GM12878 (cell line): Measurements from ENCODE around the gene CLK4. TPM values are rescaled to one million over a fixed set of nuclear protein-coding genes. Genes with fewer than 3 reads are reported as not detected.

Experiments
- ATAC-seq: fragments of 200-7000 bp; cut with Tn5 transposase; 3 replicates; pipeline ENCODE4 v1.9.1; 2020; ENCODE audit warnings: mild to moderate bottlenecking, moderate library complexity
- BruUV-seq: library from RNA; stranded (reverse); fragments of 400-500 nt; replicated peaks from 2 replicates; lab custom pipeline; 2021; lab: Mats Ljungman, UMichigan
- CTCF ChIA-PET: fragments of 300-600 bp; sonication (Branson Sonifier 250); formaldehyde crosslinking; extraction: SDS; loops from one replicate; lab custom pipeline; 2021; ENCODE audit warnings: inconsistent platforms; lab: Yijun Ruan, JAX
- POLR2A ChIA-PET: fragments of 350-600 bp; formaldehyde crosslinking; extraction: SDS; loops from one replicate; lab custom pipeline; 2021; ENCODE audit warnings: inconsistent platforms; lab: Charles Lee
- RAD21 ChIA-PET: fragments of 300-600 bp; sonication (Branson Sonifier 250); formaldehyde crosslinking; loops from one replicate; lab custom pipeline; 2023; ENCODE audit warnings: antibody characterized with exemption; ENCODE audit not compliant: unreplicated experiment; lab: Charles Lee
- SMC1A ChIA-PET: fragments of 300-600 bp; sonication (Branson Sonifier 250); formaldehyde crosslinking; loops from one replicate; lab custom pipeline; 2023; ENCODE audit not compliant: unreplicated experiment, uncharacterized antibody; lab: Charles Lee
- DNase-seq: peaks from one replicate; pipeline ENCODE4 v3.0.0-alpha.2; 2011; ENCODE audit warnings: low read depth, low spot score
- FAIRE-seq: peaks from 3 replicates; lab custom pipeline; 2011; peaks lifted over from hg19 to GRCh38; lab: Jason Lieb, UNC
- H2AFZ ChIP-seq: 2 replicates; pipeline ENCODE4 v1.6.0; 2011; ENCODE audit warnings: low read depth, low read length, control low read depth; ENCODE audit not compliant: control insufficient read depth
- H3K27ac ChIP-seq: 2 replicates; pipeline ENCODE4 v1.5.1; 2011; ENCODE audit warnings: control low read depth; ENCODE audit not compliant: control insufficient read depth, insufficient read depth
- H3K27me3 ChIP-seq, 2 experiments: replicated peaks in 1 of 2; 2 replicates each; pipeline versions ENCODE4 v1.6.0 to v1.6.1; 2011; ENCODE audit warnings: low read length in 1 of 2; ENCODE audit not compliant: control insufficient read depth in 2 of 2, insufficient read depth in 2 of 2
- H3K36me3 ChIP-seq, 2 experiments: 2 replicates each; pipeline ENCODE4 v1.5.1; 2011; ENCODE audit warnings: low read length in 1 of 2; ENCODE audit not compliant: control insufficient read depth in 2 of 2, insufficient read depth in 2 of 2
- H3K4me1 ChIP-seq: 2 replicates; pipeline ENCODE4 v1.6.1; 2011; ENCODE audit warnings: mild to moderate bottlenecking, low read length, moderate library complexity, mixed read lengths; ENCODE audit not compliant: control insufficient read depth, insufficient read depth
- H3K4me2 ChIP-seq: 2 replicates; pipeline ENCODE4 v1.6.0; 2011; ENCODE audit warnings: control low read depth; ENCODE audit not compliant: control insufficient read depth, insufficient read depth
- H3K4me3 ChIP-seq: fragments of 200-600 bp; sonication (generic); 2 replicates; pipeline ENCODE4 v1.5.1; 2016
- H3K79me2 ChIP-seq: 2 replicates; pipeline ENCODE4 v1.6.0; 2011; ENCODE audit warnings: low read length; ENCODE audit not compliant: control insufficient read depth, insufficient read depth
- H3K9ac ChIP-seq: 2 replicates; pipeline ENCODE4 v1.8.0; 2011; ENCODE audit warnings: low read length, control low read depth, mixed read lengths; ENCODE audit not compliant: control insufficient read depth, insufficient read depth
- H3K9me3 ChIP-seq: replicated peaks from 3 replicates; pipeline ENCODE4 v1.5.1; 2011; ENCODE audit warnings: mild to moderate bottlenecking, low read length; ENCODE audit not compliant: control insufficient read depth, insufficient read depth
- H4K20me1 ChIP-seq: 2 replicates; pipeline ENCODE4 v1.6.0; 2011; ENCODE audit not compliant: control insufficient read depth, insufficient read depth
- CREM ChIP-seq: IDR thresholded peaks from 2 replicates; pipeline ENCODE4 v1.6.1; 2014; ENCODE audit warnings: antibody characterized with exemption, low read depth
- ETV6 ChIP-seq, 2 experiments: fragments of 450-650 bp in 1 of 2; IDR thresholded peaks in 1 of 2; conservative IDR thresholded peaks in 1 of 2; 2 replicates each; pipeline ENCODE4 v1.6.1; 2014; ENCODE audit warnings: antibody characterized with exemption in 1 of 2, borderline replicate concordance in 1 of 2, low read depth in 1 of 2, mild to moderate bottlenecking in 1 of 2, moderate library complexity in 1 of 2
- GABPA ChIP-seq: IDR thresholded peaks from 2 replicates; pipeline ENCODE4 v1.6.1; 2014; ENCODE audit warnings: antibody characterized with exemption, low read depth, mild to moderate bottlenecking, inconsistent platforms
- IKZF1 ChIP-seq: fragments of 450-650 bp; conservative IDR thresholded peaks from 2 replicates; pipeline ENCODE4 v1.6.1; 2017; ENCODE audit warnings: antibody characterized with exemption, mild to moderate bottlenecking
- SMARCA5 ChIP-seq: fragments of 450-650 bp; IDR thresholded peaks from 2 replicates; pipeline ENCODE4 v1.6.1; 2017; ENCODE audit warnings: mild to moderate bottlenecking
- SMC3 ChIP-seq: IDR thresholded peaks from 2 replicates; pipeline ENCODE4 v1.6.1; 2011; ENCODE audit warnings: low read length, improper control_type of control experiment, borderline replicate concordance
- ZNF217 ChIP-seq: fragments of 450-650 bp; IDR thresholded peaks from 2 replicates; pipeline ENCODE4 v1.6.1; 2017; ENCODE audit warnings: antibody characterized with exemption, mild to moderate bottlenecking
- WGBS: methylation state at CpG from one replicate; pipeline ENCODE4 v1.1.6; 2016; ENCODE audit warnings: low lambda C conversion rate; ENCODE audit not compliant: insufficient replicate concordance, insufficient coverage; ENCODE audit errors: missing lambda C conversion rate; 5-methylcytosine and 5-hydroxymethylcytosine counted together
- in situ Hi-C: fragments of 300-500 bp; cut with MboI; formaldehyde crosslinking; loops from 9 replicates; pipeline ENCODE4 v1.14.3; 2018; ENCODE audit warnings: mixed read lengths
- intact Hi-C: fragments of 100-400 bp; cut with micrococcal nuclease; formaldehyde crosslinking; loops from one replicate; pipeline ENCODE4 v1.14.2; 2022; ENCODE audit not compliant: unreplicated experiment
- polyA plus RNA-seq, 11 experiments: library from polyadenylated mRNA; depleted of rRNA in 4 of 11; unstranded in 6 of 11; stranded (reverse) in 5 of 11; fragments of >200 nt; fragmentation: Nextera tagmentation in 4 of 11; fragmentation: Illumina TruSeq in 1 of 11; extraction: Ambion mirVana in 4 of 11; extraction: Trizol in 1 of 11; gene quantifications; 1 replicate in 1 of 11; 2 replicates in 10 of 11; pipeline versions ENCODE4 v1.2.1 to v1.2.3, GENCODE V29; 2011 to 2016; ENCODE audit warnings: inconsistent platforms in 2 of 11, missing spikeins in 2 of 11, low read depth in 1 of 11
- total RNA-seq, 4 experiments: library from RNA; depleted of rRNA in 3 of 4; stranded (reverse); fragments of >200 nt in 3 of 4; fragmentation: Illumina TruSeq in 1 of 4; extraction: Trizol in 1 of 4; gene quantifications; 2 replicates each; pipeline versions ENCODE4 v1.2.1 to v1.2.3, GENCODE V29; 2013 to 2021
- TF ChIP-seq, protein P1 (sequence below): IDR thresholded peaks from 2 replicates; pipeline ENCODE4 v1.6.1; 2012; ENCODE audit warnings: mild to moderate bottlenecking, low read depth, low read length
- TF ChIP-seq, protein P2 (sequence below): IDR thresholded peaks from 2 replicates; pipeline ENCODE4 v1.6.1; 2012; ENCODE audit warnings: improper control_type of control experiment, low read depth, low read length; ENCODE audit not compliant: insufficient replicate concordance
- TF ChIP-seq, protein P3 (sequence below): fragments of 450-650 bp; IDR thresholded peaks from 2 replicates; pipeline ENCODE4 v1.6.1; 2017; ENCODE audit warnings: low read depth, mild to moderate bottlenecking, moderate library complexity

The CLK4 gene
- total and polyA plus RNA-seq, 10 of the 15 experiments (the other 5 are each of a cell fraction or from before 2014, with no cell fraction given): 13.6 to 47.9 (median 19.1) TPM

DNA sequence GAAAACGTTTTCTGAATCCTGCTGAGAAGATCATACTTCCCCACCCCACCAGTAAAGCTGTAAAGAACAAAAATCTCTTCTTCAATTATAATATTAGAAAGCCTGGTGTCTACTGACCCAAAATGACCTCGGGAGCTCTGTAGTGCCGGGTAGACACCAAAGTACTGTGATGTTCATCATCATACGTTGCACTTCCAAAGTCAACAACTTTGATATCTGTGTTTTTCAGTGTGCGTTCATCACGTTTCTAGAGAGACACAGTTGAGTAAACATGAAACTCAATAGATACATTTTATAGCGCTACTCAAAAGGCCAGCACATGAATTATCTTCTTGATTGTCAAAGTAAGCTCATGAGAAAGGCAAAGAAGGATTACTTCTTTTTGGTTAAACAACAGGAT, 14.6 kb downstream of the CLK4 start:
- Histone ChIP-seq H3K36me3 (peaks cover 3 to 38% of the 10 kb centered on the region in 2 experiments; a peak in 2 of 4 replicates), H3K4me3 (no peak overlapping the region), H3K4me2 (no peak overlapping the region), H2AFZ (no peak overlapping the region), H3K27ac (no peak overlapping the region), H3K9me3 (no peaks in the 10 kb centered on the region; the same call in 2 of the 3 replicates), H3K9ac (no peak overlapping the region), H3K27me3 (no peaks in the 10 kb centered on the region), H3K79me2 (no peaks in the 10 kb centered on the region), H4K20me1 (no peaks in the 10 kb centered on the region), H3K4me1 (no peaks in the 10 kb centered on the region)
- 72% methylated on average over 7 of the region's 7 CpGs for WGBS
- CTCF ChIA-PET: interaction anchor here (1.5 to 2.7 kb wide), 3 partner anchors 9 to 13 kb away, joined by 5 to 11 read pairs (median 7); no protein-coding TSS in a partner anchor
- TSS peak; percentile 5 for BruUV-seq
- ATAC-seq (no peak), DNase-seq (no peak), FAIRE-seq (no peak)
- TF ChIP-seq ZNF217 (no peak), CREM (no peak), GABPA (no peak), ETV6 (conservative IDR thresholded peaks at IDR 0.05 in 1 of 2, IDR thresholded peaks at IDR 0.05 in 1 of 2; ENCODE audit: borderline replicate concordance in 1 of 2, low read depth in 1 of 2) (no peak), SMARCA5 (no peak), IKZF1 (no peak), SMC3 (no peak)
- TF ChIP-seq, protein P1, sequence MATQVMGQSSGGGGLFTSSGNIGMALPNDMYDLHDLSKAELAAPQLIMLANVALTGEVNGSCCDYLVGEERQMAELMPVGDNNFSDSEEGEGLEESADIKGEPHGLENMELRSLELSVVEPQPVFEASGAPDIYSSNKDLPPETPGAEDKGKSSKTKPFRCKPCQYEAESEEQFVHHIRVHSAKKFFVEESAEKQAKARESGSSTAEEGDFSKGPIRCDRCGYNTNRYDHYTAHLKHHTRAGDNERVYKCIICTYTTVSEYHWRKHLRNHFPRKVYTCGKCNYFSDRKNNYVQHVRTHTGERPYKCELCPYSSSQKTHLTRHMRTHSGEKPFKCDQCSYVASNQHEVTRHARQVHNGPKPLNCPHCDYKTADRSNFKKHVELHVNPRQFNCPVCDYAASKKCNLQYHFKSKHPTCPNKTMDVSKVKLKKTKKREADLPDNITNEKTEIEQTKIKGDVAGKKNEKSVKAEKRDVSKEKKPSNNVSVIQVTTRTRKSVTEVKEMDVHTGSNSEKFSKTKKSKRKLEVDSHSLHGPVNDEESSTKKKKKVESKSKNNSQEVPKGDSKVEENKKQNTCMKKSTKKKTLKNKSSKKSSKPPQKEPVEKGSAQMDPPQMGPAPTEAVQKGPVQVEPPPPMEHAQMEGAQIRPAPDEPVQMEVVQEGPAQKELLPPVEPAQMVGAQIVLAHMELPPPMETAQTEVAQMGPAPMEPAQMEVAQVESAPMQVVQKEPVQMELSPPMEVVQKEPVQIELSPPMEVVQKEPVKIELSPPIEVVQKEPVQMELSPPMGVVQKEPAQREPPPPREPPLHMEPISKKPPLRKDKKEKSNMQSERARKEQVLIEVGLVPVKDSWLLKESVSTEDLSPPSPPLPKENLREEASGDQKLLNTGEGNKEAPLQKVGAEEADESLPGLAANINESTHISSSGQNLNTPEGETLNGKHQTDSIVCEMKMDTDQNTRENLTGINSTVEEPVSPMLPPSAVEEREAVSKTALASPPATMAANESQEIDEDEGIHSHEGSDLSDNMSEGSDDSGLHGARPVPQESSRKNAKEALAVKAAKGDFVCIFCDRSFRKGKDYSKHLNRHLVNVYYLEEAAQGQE: no peak
- TF ChIP-seq, protein P2, sequence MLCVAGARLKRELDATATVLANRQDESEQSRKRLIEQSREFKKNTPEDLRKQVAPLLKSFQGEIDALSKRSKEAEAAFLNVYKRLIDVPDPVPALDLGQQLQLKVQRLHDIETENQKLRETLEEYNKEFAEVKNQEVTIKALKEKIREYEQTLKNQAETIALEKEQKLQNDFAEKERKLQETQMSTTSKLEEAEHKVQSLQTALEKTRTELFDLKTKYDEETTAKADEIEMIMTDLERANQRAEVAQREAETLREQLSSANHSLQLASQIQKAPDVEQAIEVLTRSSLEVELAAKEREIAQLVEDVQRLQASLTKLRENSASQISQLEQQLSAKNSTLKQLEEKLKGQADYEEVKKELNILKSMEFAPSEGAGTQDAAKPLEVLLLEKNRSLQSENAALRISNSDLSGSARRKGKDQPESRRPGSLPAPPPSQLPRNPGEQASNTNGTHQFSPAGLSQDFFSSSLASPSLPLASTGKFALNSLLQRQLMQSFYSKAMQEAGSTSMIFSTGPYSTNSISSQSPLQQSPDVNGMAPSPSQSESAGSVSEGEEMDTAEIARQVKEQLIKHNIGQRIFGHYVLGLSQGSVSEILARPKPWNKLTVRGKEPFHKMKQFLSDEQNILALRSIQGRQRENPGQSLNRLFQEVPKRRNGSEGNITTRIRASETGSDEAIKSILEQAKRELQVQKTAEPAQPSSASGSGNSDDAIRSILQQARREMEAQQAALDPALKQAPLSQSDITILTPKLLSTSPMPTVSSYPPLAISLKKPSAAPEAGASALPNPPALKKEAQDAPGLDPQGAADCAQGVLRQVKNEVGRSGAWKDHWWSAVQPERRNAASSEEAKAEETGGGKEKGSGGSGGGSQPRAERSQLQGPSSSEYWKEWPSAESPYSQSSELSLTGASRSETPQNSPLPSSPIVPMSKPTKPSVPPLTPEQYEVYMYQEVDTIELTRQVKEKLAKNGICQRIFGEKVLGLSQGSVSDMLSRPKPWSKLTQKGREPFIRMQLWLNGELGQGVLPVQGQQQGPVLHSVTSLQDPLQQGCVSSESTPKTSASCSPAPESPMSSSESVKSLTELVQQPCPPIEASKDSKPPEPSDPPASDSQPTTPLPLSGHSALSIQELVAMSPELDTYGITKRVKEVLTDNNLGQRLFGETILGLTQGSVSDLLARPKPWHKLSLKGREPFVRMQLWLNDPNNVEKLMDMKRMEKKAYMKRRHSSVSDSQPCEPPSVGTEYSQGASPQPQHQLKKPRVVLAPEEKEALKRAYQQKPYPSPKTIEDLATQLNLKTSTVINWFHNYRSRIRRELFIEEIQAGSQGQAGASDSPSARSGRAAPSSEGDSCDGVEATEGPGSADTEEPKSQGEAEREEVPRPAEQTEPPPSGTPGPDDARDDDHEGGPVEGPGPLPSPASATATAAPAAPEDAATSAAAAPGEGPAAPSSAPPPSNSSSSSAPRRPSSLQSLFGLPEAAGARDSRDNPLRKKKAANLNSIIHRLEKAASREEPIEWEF: no peak
- TF ChIP-seq, protein P3, sequence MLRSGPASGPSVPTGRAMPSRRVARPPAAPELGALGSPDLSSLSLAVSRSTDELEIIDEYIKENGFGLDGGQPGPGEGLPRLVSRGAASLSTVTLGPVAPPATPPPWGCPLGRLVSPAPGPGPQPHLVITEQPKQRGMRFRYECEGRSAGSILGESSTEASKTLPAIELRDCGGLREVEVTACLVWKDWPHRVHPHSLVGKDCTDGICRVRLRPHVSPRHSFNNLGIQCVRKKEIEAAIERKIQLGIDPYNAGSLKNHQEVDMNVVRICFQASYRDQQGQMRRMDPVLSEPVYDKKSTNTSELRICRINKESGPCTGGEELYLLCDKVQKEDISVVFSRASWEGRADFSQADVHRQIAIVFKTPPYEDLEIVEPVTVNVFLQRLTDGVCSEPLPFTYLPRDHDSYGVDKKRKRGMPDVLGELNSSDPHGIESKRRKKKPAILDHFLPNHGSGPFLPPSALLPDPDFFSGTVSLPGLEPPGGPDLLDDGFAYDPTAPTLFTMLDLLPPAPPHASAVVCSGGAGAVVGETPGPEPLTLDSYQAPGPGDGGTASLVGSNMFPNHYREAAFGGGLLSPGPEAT: no peak
- intact Hi-C loops: no loop called here
- SMC1A ChIA-PET: interaction anchor here (1.1 to 1.2 kb wide), 2 partner anchors 10 to 12 kb away, joined by 5 to 6 read pairs; no protein-coding TSS in a partner anchor
- POLR2A ChIA-PET: interaction anchor here (1.1 to 1.2 kb wide), 2 partner anchors 10 to 12 kb away, joined by 3 to 8 read pairs; no protein-coding TSS in a partner anchor
- RAD21 ChIA-PET: interaction anchor here (1.0 kb wide), 1 partner anchor 25 kb away, joined by 3 read pairs; no protein-coding TSS in a partner anchor
- in situ Hi-C loops: no loop called here
